ENCODE data around the gene ASTN1. TPM values are rescaled to one million over a fixed set of nuclear protein-coding genes. Genes with fewer than 3 reads are reported as not detected.

ASTN1 gene
- total RNA-seq, 4 donors from 2014 or later: 0.18 TPM; not detected in 3

DNA sequence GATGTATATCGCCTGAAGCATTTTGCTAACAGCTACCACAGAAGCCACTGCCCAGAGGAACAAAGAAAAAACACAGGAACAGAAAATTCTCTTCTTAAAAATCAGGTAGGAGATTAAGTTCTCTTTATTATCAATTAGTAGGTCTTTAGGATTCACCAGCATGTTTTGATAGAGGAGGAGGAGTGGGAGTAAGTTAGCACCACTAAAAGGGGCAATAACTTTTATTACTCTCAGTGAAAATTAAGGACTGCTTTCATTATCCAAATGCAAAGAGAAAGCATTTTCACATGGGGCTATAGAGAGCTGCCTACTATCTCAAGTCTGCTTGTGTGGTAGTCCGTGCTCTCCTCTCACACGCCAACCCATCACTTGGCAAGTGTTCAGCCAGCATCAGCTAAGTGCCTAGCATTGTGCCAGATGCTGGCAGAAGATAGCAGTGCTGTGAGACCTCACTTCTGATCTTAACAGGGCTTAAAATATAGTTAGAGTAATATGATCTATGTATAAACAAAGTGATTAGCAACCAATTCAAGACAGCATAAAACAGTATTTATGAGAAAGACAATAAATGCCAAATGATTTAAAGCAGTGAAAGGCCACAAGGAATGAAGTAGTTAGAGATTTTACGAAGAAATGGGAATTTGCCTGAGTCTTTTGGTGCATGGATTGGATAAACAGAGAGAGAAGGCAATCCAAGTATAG is 39.8 kb downstream of the ASTN1 start:
- no peak for DNase-seq (ENCODE audit: low spot score in 2 of 2)
- no peaks in the 10 kb centered on the region for H3K27me3 ChIP-seq
- no peaks in the 10 kb centered on the region for H3K9me3 ChIP-seq
- no peak overlapping the region for H3K27ac ChIP-seq
- H3K4me3 ChIP-seq: no peak overlapping the region
- H3K4me1 ChIP-seq: no peaks in the 10 kb centered on the region
- H3K36me3 ChIP-seq: no peaks in the 10 kb centered on the region
- WGBS: 91% methylated on average over 4 of the region's 4 CpGs
- TF ChIP-seq EP300 (IDR thresholded peaks at IDR 0.05) (no peak), POLR2AphosphoS5 (IDR thresholded peaks at IDR 0.05) (no peak), POLR2A (IDR thresholded peaks at IDR 0.05) (no peak)
- TF ChIP-seq, protein P1, sequence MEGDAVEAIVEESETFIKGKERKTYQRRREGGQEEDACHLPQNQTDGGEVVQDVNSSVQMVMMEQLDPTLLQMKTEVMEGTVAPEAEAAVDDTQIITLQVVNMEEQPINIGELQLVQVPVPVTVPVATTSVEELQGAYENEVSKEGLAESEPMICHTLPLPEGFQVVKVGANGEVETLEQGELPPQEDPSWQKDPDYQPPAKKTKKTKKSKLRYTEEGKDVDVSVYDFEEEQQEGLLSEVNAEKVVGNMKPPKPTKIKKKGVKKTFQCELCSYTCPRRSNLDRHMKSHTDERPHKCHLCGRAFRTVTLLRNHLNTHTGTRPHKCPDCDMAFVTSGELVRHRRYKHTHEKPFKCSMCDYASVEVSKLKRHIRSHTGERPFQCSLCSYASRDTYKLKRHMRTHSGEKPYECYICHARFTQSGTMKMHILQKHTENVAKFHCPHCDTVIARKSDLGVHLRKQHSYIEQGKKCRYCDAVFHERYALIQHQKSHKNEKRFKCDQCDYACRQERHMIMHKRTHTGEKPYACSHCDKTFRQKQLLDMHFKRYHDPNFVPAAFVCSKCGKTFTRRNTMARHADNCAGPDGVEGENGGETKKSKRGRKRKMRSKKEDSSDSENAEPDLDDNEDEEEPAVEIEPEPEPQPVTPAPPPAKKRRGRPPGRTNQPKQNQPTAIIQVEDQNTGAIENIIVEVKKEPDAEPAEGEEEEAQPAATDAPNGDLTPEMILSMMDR (IDR thresholded peaks at IDR 0.05): no peak

DNA sequence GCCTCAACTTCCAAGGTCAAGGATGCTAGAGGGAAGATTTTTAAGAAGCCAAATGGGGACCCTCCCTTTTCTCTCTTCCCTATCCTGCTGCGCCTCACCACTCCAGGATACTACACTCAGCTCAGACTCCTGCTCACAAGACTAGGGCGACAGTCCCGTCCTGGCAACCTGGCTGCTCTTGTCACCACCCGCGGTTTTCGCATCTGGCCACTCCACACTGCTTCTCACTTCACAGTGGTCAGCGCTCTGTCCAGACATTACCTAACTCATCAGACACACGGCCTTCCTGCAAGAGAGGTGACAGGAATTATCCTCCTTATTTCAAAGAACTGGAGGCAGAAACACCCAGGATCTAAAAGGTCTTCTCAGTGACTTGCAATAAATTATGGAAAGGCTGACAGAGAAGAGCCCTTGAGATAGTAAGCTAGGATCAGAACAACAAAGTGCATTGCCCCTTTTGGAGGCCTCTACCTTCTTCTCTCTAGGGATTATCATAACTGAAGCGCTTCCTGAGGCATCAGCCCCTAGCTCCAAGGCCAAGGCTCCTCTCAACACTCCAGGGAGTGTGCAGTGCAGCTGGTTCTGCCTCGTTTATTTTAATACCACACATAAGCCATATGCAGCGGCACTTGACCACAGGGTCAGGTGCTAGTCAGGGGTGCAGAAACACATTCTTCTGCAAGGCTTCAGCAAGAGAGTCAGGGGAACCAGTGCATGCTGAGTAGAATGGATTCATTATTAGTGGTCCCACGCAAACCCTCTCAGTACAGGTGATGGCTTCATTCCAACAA is 41.9 kb downstream of the ASTN1 start:
- H3K27me3 ChIP-seq: no peaks in the 10 kb centered on the region
- TF ChIP-seq, protein P1 (IDR thresholded peaks at IDR 0.05): no peak
- TF ChIP-seq EP300 (IDR thresholded peaks at IDR 0.05) (no peak), POLR2A (IDR thresholded peaks at IDR 0.05) (no peak), POLR2AphosphoS5 (IDR thresholded peaks at IDR 0.05) (no peak)
- DNase-seq (ENCODE audit: low spot score in 2 of 2): no peak
- no peaks in the 10 kb centered on the region for H3K36me3 ChIP-seq
- H3K4me3 ChIP-seq: no peak overlapping the region
- no peaks in the 10 kb centered on the region for H3K9me3 ChIP-seq
- H3K4me1 ChIP-seq: no peaks in the 10 kb centered on the region
- H3K27ac ChIP-seq: no peak overlapping the region
- WGBS: 89% methylated on average over 12 of the region's 12 CpGs

DNA sequence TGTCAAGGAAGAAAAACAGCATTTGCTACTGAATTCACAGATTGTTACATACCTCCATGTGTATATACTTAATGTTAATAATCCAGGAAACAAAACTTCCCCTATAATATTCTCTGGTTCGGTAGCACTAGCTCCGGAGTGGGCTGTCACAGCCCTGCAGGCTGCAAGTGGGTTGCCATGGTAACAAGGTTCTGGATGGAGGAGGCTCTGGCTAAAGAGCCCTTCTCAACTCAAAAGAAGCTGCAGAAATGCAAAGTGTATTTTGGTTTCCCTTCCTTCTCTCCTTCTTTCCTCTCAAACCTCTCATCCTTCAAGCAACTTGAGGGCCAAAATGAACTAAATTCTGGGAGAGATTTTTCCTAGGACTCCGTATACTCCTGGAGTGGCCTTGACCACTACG is 45.2 kb downstream of the ASTN1 start:
- Histone ChIP-seq H3K4me1 (no peaks in the 10 kb centered on the region), H3K9me3 (no peaks in the 10 kb centered on the region), H3K4me3 (no peak overlapping the region), H3K36me3 (no peaks in the 10 kb centered on the region), H3K27me3 (peaks cover 4% of the 10 kb centered on the region), H3K27ac (no peak overlapping the region)
- 56% methylated on average over 4 of the region's 4 CpGs for WGBS
- TF ChIP-seq EP300 (IDR thresholded peaks at IDR 0.05): no peak
- no peak for TF ChIP-seq POLR2AphosphoS5 (IDR thresholded peaks at IDR 0.05)
- TF ChIP-seq, protein P1 (IDR thresholded peaks at IDR 0.05): no peak
- TF ChIP-seq POLR2A (IDR thresholded peaks at IDR 0.05): no peak
- no peak for DNase-seq (ENCODE audit: low spot score in 2 of 2)

DNA sequence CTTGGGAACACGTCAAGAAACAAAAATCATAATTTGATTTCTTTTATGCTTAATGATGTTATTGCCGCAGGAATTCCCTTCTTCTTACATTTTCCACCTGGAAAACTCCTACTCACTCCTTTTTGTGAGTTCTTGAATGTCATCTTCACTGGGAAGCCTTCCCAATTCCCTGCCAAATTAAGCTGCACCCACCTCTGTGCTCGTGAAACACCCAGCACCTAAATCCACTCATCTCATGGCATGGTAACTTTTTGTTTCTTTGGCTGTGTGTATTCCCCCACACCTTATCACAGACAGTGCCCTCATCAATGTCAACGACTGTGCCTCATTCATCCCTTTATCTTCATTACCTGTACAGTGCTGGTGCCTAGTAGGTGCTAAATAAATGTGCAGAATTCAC is 45.6 kb downstream of the ASTN1 start:
- H3K9me3 ChIP-seq: no peaks in the 10 kb centered on the region
- H3K4me1 ChIP-seq: no peaks in the 10 kb centered on the region
- no peak overlapping the region for H3K4me3 ChIP-seq
- peaks cover 4% of the 10 kb centered on the region for H3K27me3 ChIP-seq
- no peak for DNase-seq (ENCODE audit: low spot score in 2 of 2)
- TF ChIP-seq POLR2AphosphoS5 (IDR thresholded peaks at IDR 0.05) (no peak), EP300 (IDR thresholded peaks at IDR 0.05) (no peak), POLR2A (IDR thresholded peaks at IDR 0.05) (no peak)
- TF ChIP-seq, protein P1 (IDR thresholded peaks at IDR 0.05): no peak
- H3K36me3 ChIP-seq: no peaks in the 10 kb centered on the region
- WGBS: 80% methylated on average over 4 of the region's 4 CpGs
- H3K27ac ChIP-seq: no peak overlapping the region

DNA sequence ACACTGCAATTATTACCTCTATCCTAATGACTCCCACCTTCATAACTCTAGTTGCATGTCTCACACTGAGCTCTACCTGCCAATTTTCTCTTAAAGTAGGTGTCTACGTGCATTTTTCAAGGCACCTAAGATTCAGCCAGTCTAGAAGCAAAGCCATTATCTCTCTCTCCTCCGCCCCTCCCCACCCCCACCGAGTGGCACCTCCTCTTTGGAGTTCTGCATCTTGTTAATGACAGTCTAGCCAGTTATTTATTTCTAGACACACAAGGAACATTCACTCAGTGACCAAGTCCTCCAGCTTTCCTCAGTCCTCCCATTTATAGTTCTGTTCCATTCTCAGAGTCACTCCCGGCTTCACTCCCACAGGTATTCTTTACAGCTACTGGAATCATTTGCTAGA is 47.6 kb downstream of the ASTN1 start:
- H3K4me3 ChIP-seq: no peak overlapping the region
- no peaks in the 10 kb centered on the region for H3K36me3 ChIP-seq
- no peaks in the 10 kb centered on the region for H3K4me1 ChIP-seq
- DNase-seq (ENCODE audit: low spot score in 2 of 2): no peak
- H3K27me3 ChIP-seq: peaks cover 4% of the 10 kb centered on the region
- no peak overlapping the region for H3K27ac ChIP-seq
- no peak for TF ChIP-seq EP300 (IDR thresholded peaks at IDR 0.05)
- no peak for TF ChIP-seq POLR2A (IDR thresholded peaks at IDR 0.05)
- TF ChIP-seq, protein P1 (IDR thresholded peaks at IDR 0.05): no peak
- no peak for TF ChIP-seq POLR2AphosphoS5 (IDR thresholded peaks at IDR 0.05)
- H3K9me3 ChIP-seq: no peaks in the 10 kb centered on the region
- WGBS: 77% methylated on average over 4 of the region's 4 CpGs
